ENCODE measurements around the gene NDOR1.

- TF ChIP-seq CTCF (IDR thresholded peaks at IDR 0.05; ENCODE audit: low read depth, low read length, poor library complexity, severe bottlenecking) (no peak), EZH2phosphoT487 (IDR thresholded peaks at IDR 0.05; ENCODE audit: borderline replicate concordance, low read length) (no peak)
Observed at GRCh38 chr9:137191691-137192447, 13.6 kb upstream of the NDOR1 start.
